RWPE1 (cell line): ENCODE results near the gene ARHGAP36.

Experiments used
- CTCF ChIA-PET: fragments of 350-600 bp; sonication (Branson Sonifier 250); formaldehyde crosslinking; extraction: SDS; loops from one replicate; lab custom pipeline; 2021; lab: Yijun Ruan, JAX
- POLR2A ChIA-PET: fragments of 400-600 bp; formaldehyde crosslinking; extraction: SDS; loops from one replicate; lab custom pipeline; 2020; ENCODE audit warnings: antibody characterized with exemption; ENCODE audit not compliant: low non-redundant PET; lab: Yijun Ruan, JAX
- DNase-seq: peaks from one replicate; pipeline ENCODE4 v3.0.0; 2012; ENCODE audit warnings: low spot score
- H3K27ac ChIP-seq: fragments of 450-650 bp; 2 replicates; pipeline ENCODE4 v1.5.1; 2017
- CTCF ChIP-seq: fragments of 450-650 bp; conservative IDR thresholded peaks from 2 replicates; pipeline ENCODE4 v1.5.1; 2017; ENCODE audit warnings: low read depth, mild to moderate bottlenecking

The ARHGAP36 gene

GRCh38 chrX:131041667-131042066 is 16.5 kb upstream of the ARHGAP36 start:
- TF ChIP-seq CTCF: no peak
- no peak for DNase-seq
- no peak overlapping the region for H3K27ac ChIP-seq
- CTCF ChIA-PET: no interaction called here
- POLR2A ChIA-PET: no interaction called here

- no peak overlapping the region for H3K27ac ChIP-seq
- DNase-seq: no peak
- POLR2A ChIA-PET: no interaction called here
- CTCF ChIA-PET: interaction anchor here (1.0 kb wide), 1 partner anchor 321 kb away, joined by 3 read pairs; no protein-coding TSS in a partner anchor
- TF ChIP-seq CTCF: no peak
These were observed 12.4 kb upstream of the ARHGAP36 start for GRCh38 chrX:131045726-131046125.

- ChIA-PET CTCF (no interaction called here), POLR2A (no interaction called here)
- no peak overlapping the region for H3K27ac ChIP-seq
- no peak for TF ChIP-seq CTCF
- DNase-seq: no peak
These were observed 11.6 kb upstream of the ARHGAP36 start for GRCh38 chrX:131046596-131046995.

GRCh38 chrX:131047180-131047579 is 11.0 kb upstream of the ARHGAP36 start:
- CTCF ChIA-PET: no interaction called here
- no peak for TF ChIP-seq CTCF
- no peak overlapping the region for H3K27ac ChIP-seq
- no peak for DNase-seq
- POLR2A ChIA-PET: no interaction called here

- CTCF ChIA-PET: interaction anchor here (0.7 kb wide), 1 partner anchor 26 kb away, joined by 6 read pairs; no protein-coding TSS in a partner anchor
- POLR2A ChIA-PET: no interaction called here
- no peak overlapping the region for H3K27ac ChIP-seq
- no peak for DNase-seq
- TF ChIP-seq CTCF: no peak
These were observed 5.1 kb upstream of the ARHGAP36 start for GRCh38 chrX:131053076-131053475.

- H3K27ac ChIP-seq: no peak overlapping the region
- POLR2A ChIA-PET: no interaction called here
- CTCF ChIA-PET: no interaction called here
These were observed 3.2 kb upstream of the ARHGAP36 start for GRCh38 chrX:131054906-131055305.

More at GRCh38 chrX:131054906-131055305, 3.2 kb upstream of the ARHGAP36 start:
- no peak for DNase-seq
- TF ChIP-seq CTCF: no peak
